GM12864 (cell line): ENCODE measurements around the gene STOX1.

Experiments
- DNase-seq: peaks from one replicate; pipeline ENCODE4 v3.0.0-alpha.2; 2011; ENCODE audit warnings: low read depth
- H3K4me3 ChIP-seq: 2 replicates; pipeline ENCODE4 v1.5.1; 2011; ENCODE audit warnings: mild to moderate bottlenecking, low read depth, low read length, control low read depth
- TF ChIP-seq, protein P1 (sequence below): IDR thresholded peaks from 2 replicates; pipeline ENCODE4 v1.5.1; 2011; ENCODE audit warnings: low read depth, mild to moderate bottlenecking, moderate library complexity, low read length, control low read depth, inconsistent platforms; ENCODE audit errors: missing control alignments

The STOX1 gene, protein sequence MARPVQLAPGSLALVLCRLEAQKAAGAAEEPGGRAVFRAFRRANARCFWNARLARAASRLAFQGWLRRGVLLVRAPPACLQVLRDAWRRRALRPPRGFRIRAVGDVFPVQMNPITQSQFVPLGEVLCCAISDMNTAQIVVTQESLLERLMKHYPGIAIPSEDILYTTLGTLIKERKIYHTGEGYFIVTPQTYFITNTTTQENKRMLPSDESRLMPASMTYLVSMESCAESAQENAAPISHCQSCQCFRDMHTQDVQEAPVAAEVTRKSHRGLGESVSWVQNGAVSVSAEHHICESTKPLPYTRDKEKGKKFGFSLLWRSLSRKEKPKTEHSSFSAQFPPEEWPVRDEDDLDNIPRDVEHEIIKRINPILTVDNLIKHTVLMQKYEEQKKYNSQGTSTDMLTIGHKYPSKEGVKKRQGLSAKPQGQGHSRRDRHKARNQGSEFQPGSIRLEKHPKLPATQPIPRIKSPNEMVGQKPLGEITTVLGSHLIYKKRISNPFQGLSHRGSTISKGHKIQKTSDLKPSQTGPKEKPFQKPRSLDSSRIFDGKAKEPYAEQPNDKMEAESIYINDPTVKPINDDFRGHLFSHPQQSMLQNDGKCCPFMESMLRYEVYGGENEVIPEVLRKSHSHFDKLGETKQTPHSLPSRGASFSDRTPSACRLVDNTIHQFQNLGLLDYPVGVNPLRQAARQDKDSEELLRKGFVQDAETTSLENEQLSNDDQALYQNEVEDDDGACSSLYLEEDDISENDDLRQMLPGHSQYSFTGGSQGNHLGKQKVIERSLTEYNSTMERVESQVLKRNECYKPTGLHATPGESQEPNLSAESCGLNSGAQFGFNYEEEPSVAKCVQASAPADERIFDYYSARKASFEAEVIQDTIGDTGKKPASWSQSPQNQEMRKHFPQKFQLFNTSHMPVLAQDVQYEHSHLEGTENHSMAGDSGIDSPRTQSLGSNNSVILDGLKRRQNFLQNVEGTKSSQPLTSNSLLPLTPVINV

DNA sequence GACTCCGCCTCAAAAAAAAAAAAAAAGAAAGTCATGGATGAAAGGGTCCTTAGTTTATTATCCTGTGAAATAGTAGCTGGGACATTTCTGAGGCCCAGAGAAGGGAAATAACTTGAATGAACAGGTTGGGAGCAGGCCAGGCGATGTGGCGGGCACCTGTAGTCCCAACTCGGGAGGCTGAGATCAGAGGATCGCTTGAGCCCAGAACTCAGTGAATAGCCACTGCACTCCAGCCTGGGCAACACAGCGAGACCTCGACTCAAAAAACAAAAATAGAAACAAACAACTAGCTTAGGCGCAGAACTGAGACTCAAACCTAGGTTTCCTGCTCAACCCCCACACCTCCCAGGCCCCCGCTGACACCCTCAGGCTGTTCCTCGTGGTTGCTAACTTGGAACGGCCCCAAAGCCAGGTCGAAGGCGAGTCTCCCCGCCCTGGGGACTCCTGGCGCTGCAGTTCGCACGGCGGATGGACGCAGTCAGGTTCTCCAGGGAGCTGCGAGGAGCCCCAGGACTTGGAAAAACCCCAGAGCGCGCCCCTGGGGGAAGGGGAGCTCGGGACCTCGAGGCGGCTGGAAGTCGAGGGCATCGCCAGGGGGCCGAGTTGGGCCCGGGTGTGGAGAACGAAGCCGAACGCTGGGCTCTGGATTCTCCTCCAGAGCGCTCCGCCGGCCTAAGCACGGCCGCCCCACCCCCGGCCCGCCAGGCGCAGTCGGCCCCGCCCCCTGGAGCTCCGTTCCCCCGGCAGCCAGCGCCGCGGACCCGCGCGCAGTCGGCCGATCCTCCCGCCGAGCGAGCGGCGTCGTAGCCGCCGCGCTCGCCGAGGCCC is at the start of gene STOX1:
TSS of gene STOX1 (plus strand) at position 768 of the 828 bp plus-strand sequence. CDS start 93 bp downstream, outside the sequence.
- DNase-seq: no peak
- TF ChIP-seq, protein P1, sequence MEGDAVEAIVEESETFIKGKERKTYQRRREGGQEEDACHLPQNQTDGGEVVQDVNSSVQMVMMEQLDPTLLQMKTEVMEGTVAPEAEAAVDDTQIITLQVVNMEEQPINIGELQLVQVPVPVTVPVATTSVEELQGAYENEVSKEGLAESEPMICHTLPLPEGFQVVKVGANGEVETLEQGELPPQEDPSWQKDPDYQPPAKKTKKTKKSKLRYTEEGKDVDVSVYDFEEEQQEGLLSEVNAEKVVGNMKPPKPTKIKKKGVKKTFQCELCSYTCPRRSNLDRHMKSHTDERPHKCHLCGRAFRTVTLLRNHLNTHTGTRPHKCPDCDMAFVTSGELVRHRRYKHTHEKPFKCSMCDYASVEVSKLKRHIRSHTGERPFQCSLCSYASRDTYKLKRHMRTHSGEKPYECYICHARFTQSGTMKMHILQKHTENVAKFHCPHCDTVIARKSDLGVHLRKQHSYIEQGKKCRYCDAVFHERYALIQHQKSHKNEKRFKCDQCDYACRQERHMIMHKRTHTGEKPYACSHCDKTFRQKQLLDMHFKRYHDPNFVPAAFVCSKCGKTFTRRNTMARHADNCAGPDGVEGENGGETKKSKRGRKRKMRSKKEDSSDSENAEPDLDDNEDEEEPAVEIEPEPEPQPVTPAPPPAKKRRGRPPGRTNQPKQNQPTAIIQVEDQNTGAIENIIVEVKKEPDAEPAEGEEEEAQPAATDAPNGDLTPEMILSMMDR: no peak
- peak within 1 kb of the TSS; percentile 69 for H3K4me3 ChIP-seq

DNA sequence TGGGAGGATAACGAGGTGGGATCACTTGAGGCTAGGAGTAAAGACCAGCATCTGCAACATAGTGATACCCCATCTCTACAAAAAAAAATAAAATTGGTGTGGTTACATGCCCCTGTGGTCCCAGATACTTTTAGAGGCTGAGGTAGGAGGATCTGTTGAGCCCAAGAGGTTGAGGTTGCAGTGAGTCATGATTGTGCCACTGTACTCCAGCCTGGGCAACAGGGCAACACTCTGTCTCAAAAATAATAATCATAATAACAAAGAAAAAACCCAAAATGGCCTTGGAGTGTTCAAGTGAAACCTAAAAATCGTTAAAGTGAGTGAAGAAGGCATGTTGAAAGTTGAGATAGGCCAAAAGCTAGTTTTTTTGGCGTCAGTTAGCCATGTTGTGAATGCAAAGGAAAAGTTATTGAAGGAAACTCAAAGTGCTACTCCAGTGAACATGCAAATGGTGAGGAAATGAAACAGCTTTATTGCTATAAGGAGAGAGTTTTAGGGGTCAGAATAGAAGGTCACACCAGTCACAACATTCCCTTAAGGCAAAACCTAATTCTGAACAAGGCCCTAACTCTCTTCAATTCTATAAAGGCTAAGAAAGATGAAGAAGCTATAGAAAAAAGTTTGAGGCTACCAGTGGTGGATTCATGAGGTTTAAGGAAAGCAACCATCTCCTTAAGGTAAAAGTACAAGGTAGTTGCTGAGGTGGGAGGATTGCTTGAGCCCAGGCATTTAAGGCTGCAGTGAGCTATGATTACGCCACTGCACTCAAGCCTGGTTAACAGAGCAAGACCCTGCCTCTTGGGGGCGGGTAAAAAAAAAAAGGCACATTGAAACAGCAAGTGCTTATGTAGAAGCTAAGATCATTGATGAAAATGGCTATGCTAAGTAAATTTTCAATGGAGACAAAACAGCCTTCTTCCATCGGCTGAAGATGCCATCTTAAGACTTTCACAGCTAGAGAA is 45.4 kb upstream of the STOX1 start:
- H3K4me3 ChIP-seq: no peak overlapping the region
- no peak for DNase-seq
- TF ChIP-seq, protein P1: no peak

DNA sequence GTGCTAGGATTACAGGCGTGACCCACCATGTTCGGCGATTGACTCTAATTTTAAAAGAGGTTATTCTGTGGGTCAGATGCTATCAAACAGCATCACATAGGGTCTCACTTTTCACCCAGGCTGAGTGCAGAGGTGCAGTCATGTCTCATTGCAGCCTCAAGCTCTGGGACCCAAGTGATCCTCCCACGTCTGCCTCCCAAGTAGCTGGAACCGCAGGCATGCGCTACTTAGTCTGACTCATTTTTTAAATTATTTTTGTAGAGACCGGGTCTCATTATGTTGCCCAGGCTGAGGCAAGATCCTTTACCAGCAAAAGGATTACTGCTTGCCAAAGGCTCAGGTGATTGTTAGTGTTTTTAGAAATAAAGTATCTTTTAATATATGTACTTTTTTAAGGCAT is 42.9 kb upstream of the STOX1 start:
- DNase-seq: no peak
- H3K4me3 ChIP-seq: no peak overlapping the region
- TF ChIP-seq, protein P1: no peak

DNA sequence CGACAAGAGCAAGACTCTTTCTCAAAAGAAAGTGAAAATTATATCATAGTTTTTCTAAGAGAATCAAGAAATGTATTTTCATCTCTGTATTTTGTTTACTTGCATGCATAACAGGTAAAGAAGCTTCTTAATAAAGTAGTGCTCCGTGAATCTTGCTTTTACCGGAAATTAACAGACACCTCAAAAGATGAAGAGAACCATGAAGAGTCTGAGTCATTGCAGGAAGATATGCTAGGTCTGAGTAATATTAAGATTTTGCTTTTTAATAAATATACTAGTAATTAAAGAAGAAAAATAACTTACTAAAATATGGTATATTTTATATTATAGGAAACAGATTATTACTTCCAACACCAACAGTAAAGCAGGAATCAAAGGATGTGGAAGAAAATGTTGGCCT is 39.5 kb upstream of the STOX1 start:
- TF ChIP-seq, protein P1: no peak
- no peak for DNase-seq
- H3K4me3 ChIP-seq: no peak overlapping the region

DNA sequence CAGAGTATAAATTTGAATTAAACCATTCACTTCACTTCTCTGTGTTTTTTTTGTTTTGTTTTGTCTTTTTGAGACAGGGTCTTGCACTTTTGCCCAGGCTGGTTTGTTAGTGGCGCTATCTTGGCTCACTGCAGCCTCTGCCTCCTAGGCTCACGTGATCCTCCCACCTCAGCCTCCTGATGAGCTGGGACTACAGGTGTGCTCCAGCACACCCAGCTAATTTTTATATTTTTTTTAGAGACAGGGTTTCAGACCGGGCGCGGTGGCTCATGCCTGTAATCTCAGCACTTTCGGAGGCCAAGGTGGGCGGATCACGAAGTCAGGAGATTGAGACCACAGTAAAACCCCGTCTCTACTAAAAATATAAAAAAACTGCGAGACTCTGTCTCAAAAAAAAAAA is 36.9 kb upstream of the STOX1 start:
- H3K4me3 ChIP-seq: no peak overlapping the region
- no peak for DNase-seq
- TF ChIP-seq, protein P1: no peak
